MCF 10A (cell line): ENCODE results near the gene THOC5. TPM values are rescaled to one million over a fixed set of nuclear protein-coding genes. Genes with fewer than 3 reads are reported as not detected.

Experiments used
- BruUV-seq: library from RNA; stranded (reverse); fragments of 400-500 nt; replicated peaks from 2 replicates; lab custom pipeline; 2021; lab: Mats Ljungman, UMichigan
- CTCF ChIA-PET: fragments of 300-600 bp; sonication (Branson Sonifier 250); formaldehyde crosslinking; extraction: SDS; loops from one replicate; lab custom pipeline; 2021; ENCODE audit warnings: antibody characterized with exemption, inconsistent platforms; lab: Yijun Ruan, JAX
- POLR2A ChIA-PET: fragments of 300-600, 350-650 bp; sonication (Branson Sonifier 250); formaldehyde crosslinking; extraction: SDS; loops from one replicate; lab custom pipeline; 2020; ENCODE audit warnings: antibody characterized with exemption, inconsistent platforms; lab: Yijun Ruan, JAX
- DNase-seq: peaks from one replicate; pipeline ENCODE4 v3.0.0-alpha.2; 2018; ENCODE audit not compliant: unreplicated experiment
- H3K27ac Mint-ChIP-seq: one replicate; pipeline ENCODE4 v1.8.0; 2022; ENCODE audit warnings: mild to moderate bottlenecking, low read depth, mixed read lengths; ENCODE audit not compliant: unreplicated experiment
- H3K27me3 Mint-ChIP-seq: one replicate; pipeline ENCODE4 v1.8.0; 2022; ENCODE audit warnings: mixed read lengths; ENCODE audit not compliant: insufficient read depth, unreplicated experiment
- H3K36me3 Mint-ChIP-seq: one replicate; pipeline ENCODE4 v1.8.0; 2022; ENCODE audit warnings: mild to moderate bottlenecking, moderate library complexity, mixed read lengths; ENCODE audit not compliant: insufficient read depth, unreplicated experiment
- H3K4me1 Mint-ChIP-seq: one replicate; pipeline ENCODE4 v1.8.0; 2022; ENCODE audit warnings: mixed read lengths; ENCODE audit not compliant: insufficient read depth, unreplicated experiment
- H3K4me3 Mint-ChIP-seq: one replicate; pipeline ENCODE4 v1.8.0; 2022; ENCODE audit warnings: mild to moderate bottlenecking, moderate library complexity, mixed read lengths; ENCODE audit not compliant: unreplicated experiment
- H3K9me3 Mint-ChIP-seq: one replicate; pipeline ENCODE4 v1.8.0; 2022; ENCODE audit warnings: mixed read lengths; ENCODE audit not compliant: unreplicated experiment
- CTCF ChIP-seq: fragments of 200-600 bp; IDR thresholded peaks from one replicate; pipeline ENCODE4 v1.8.0; 2022; ENCODE audit warnings: antibody characterized with exemption, mild to moderate bottlenecking; ENCODE audit not compliant: unreplicated experiment
- intact Hi-C: fragments of 100-400 bp; cut with micrococcal nuclease; formaldehyde crosslinking; loops from 2 replicates; pipeline ENCODE4 v1.14.1; 2022
- total RNA-seq: library from RNA; stranded (reverse); gene quantifications from 2 replicates; pipeline ENCODE4 v1.2.3, GENCODE V29; 2022

Gene THOC5
- total RNA-seq, 1 experiment from 2014 or later: 51.3 TPM

GRCh38 chr22:29511126-29511862 lies 42.3 kb downstream of the THOC5 start:
- no peak for DNase-seq
- Mint-ChIP-seq H3K27ac (no peak overlapping the region), H3K4me3 (no peak overlapping the region), H3K36me3 (peaks cover 69% of the 10 kb centered on the region), H3K27me3 (no peaks in the 10 kb centered on the region), H3K9me3 (no peaks in the 10 kb centered on the region), H3K4me1 (no peaks in the 10 kb centered on the region)
- ChIA-PET CTCF (interaction anchor here (0.6 to 3.5 kb wide), 7 partner anchors 9 to 1265 kb away, joined by 3 to 12 read pairs (median 4); no protein-coding TSS in a partner anchor), POLR2A (no interaction called here)
- BruUV-seq: no TSS peak
- TF ChIP-seq CTCF: no peak
- intact Hi-C loops: no loop called here

GRCh38 chr22:29510542-29510941 lies 43.0 kb downstream of the THOC5 start:
- TF ChIP-seq CTCF: no peak
- Mint-ChIP-seq H3K27ac (no peak overlapping the region), H3K4me1 (no peaks in the 10 kb centered on the region), H3K36me3 (peaks cover 69% of the 10 kb centered on the region), H3K4me3 (no peak overlapping the region), H3K27me3 (no peaks in the 10 kb centered on the region), H3K9me3 (no peaks in the 10 kb centered on the region)
- intact Hi-C loops: no loop called here
- ChIA-PET CTCF (interaction anchor here (0.6 to 3.5 kb wide), 4 partner anchors 8 to 1030 kb away, joined by 4 to 12 read pairs (median 5); no protein-coding TSS in a partner anchor), POLR2A (no interaction called here)
- no TSS peak for BruUV-seq
- no peak for DNase-seq

- no peaks in the 10 kb centered on the region for H3K27me3 Mint-ChIP-seq
- ChIA-PET CTCF (interaction anchor here (0.6 to 3.5 kb wide), 2 partner anchors 15 to 1031 kb away, joined by 5 to 12 read pairs; no protein-coding TSS in a partner anchor), POLR2A (no interaction called here)
- H3K9me3 Mint-ChIP-seq: no peaks in the 10 kb centered on the region
- no peak for DNase-seq
- no TSS peak for BruUV-seq
- H3K4me3 Mint-ChIP-seq: no peak overlapping the region
- peak overlapping the region; percentile 11 for H3K27ac Mint-ChIP-seq
- H3K36me3 Mint-ChIP-seq: peaks cover 63% of the 10 kb centered on the region
- intact Hi-C loops: no loop called here
- TF ChIP-seq CTCF: no peak
- no peaks in the 10 kb centered on the region for H3K4me1 Mint-ChIP-seq
Measured at GRCh38 chr22:29509815-29510214, 43.7 kb downstream of the THOC5 start.

GRCh38 chr22:29509298-29509697 lies 44.3 kb downstream of the THOC5 start:
- POLR2A ChIA-PET: no interaction called here

More at GRCh38 chr22:29509298-29509697, 44.3 kb downstream of the THOC5 start:
- Mint-ChIP-seq H3K36me3 (peaks cover 63% of the 10 kb centered on the region), H3K4me3 (no peak overlapping the region), H3K27me3 (no peaks in the 10 kb centered on the region), H3K27ac (peak overlapping the region; percentile 11), H3K9me3 (no peaks in the 10 kb centered on the region), H3K4me1 (peaks cover under 1% of the 10 kb centered on the region)
- no peak for TF ChIP-seq CTCF
- CTCF ChIA-PET: interaction anchor here (3.5 kb wide), 1 partner anchor 15 kb away, joined by 12 read pairs; no protein-coding TSS in a partner anchor
- no peak for DNase-seq
- no TSS peak for BruUV-seq
- intact Hi-C loops: no loop called here
